Activated CD4-positive, alpha-beta memory T cell treated with anti-CD3 and anti-CD28 coated beads for 36 hours (primary cell): Measurements from ENCODE around the gene SOBP. TPM values are rescaled to one million over a fixed set of nuclear protein-coding genes. Genes with fewer than 3 reads are reported as not detected.

Experiments
- CTCF ChIA-PET: fragments of 350-600 bp; sonication (Branson Sonifier 250); formaldehyde crosslinking; loops from one replicate; lab custom pipeline; 2021; ENCODE audit warnings: antibody characterized with exemption, inconsistent platforms; lab: Charles Lee
- POLR2A ChIA-PET: fragments of 350-600 bp; sonication (Branson Sonifier 250); formaldehyde crosslinking; loops from one replicate; lab custom pipeline; 2021; ENCODE audit warnings: antibody characterized with exemption; lab: Charles Lee
- DNase-seq: peaks from one replicate; pipeline ENCODE4 v3.0.0-alpha.2; 2020
- H3K27ac Mint-ChIP-seq: one replicate; pipeline ENCODE4 v1.8.0; 2021; ENCODE audit warnings: mixed read lengths
- H3K27me3 Mint-ChIP-seq: one replicate; pipeline ENCODE4 v1.8.0; 2021; ENCODE audit warnings: mixed read lengths
- H3K36me3 Mint-ChIP-seq: one replicate; pipeline ENCODE4 v1.8.0; 2021; ENCODE audit warnings: mixed read lengths
- H3K4me1 Mint-ChIP-seq: one replicate; pipeline ENCODE4 v1.8.0; 2021; ENCODE audit warnings: low read depth, mixed read lengths
- H3K4me3 Mint-ChIP-seq: one replicate; pipeline ENCODE4 v1.8.0; 2021; ENCODE audit warnings: mild to moderate bottlenecking, mixed read lengths
- H3K9me3 Mint-ChIP-seq: one replicate; pipeline ENCODE4 v1.8.0; 2021; ENCODE audit warnings: mixed read lengths
- intact Hi-C: fragments of 100-400 bp; cut with micrococcal nuclease; formaldehyde crosslinking; loops from one replicate; pipeline ENCODE4 v1.15.1; 2023
- total RNA-seq, 2 experiments: library from RNA; stranded (reverse); gene quantifications; one replicate each; pipeline ENCODE4 v1.2.3, GENCODE V29; 2021

The SOBP gene
- total RNA-seq, 2 experiments from 2014 or later: 0.24 to 0.29 TPM

DNA sequence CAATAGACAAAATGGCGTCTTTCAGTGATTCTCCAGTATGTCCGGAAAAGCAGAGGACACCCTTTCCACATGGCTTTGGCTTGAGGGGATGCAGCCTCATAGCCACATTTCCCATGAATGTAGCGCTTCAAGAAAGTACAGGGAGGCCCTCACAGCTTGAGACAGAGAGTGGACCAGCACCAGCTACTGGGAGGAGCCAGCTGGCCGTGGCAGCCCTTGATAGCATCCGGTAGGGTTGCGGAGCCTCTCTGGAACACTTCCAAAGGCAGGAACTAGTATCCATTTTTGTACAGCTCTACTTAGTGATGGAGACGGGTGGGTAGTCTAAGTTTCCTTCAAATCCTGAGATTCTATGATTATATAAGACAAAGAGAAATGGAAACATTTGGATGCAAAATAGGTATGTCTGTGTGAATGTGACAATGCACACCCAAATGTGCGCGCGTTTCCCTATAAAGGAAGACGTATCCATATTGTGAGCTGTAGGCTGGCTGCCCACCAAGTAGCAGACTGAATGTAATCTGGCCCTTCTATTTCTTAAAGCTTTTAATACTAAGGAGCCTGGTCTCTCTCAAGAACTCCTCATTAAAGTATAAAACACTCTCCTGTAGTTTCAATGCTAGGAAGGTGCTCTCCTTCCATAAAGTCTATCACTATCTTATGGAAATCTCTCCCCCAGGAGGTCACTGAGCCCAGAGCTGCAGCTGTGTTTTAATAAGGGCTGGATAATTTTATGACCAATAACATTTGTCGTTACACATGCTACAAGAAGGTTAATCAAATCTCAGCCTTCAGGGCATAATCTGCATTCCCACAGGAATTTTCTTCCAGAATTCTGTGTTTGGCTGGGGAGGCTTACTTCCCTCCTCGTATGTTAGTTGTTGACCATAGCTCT is 74.0 kb downstream of the SOBP start:
- H3K27me3 Mint-ChIP-seq: peaks cover 15% of the 10 kb centered on the region
- H3K36me3 Mint-ChIP-seq: no peaks in the 10 kb centered on the region
- DNase-seq: no peak
- H3K9me3 Mint-ChIP-seq: no peaks in the 10 kb centered on the region
- ChIA-PET CTCF (no interaction called here), POLR2A (no interaction called here)
- intact Hi-C loops: no loop called here
- H3K27ac Mint-ChIP-seq: no peak overlapping the region
- H3K4me1 Mint-ChIP-seq: no peaks in the 10 kb centered on the region
- H3K4me3 Mint-ChIP-seq: no peak overlapping the region

DNA sequence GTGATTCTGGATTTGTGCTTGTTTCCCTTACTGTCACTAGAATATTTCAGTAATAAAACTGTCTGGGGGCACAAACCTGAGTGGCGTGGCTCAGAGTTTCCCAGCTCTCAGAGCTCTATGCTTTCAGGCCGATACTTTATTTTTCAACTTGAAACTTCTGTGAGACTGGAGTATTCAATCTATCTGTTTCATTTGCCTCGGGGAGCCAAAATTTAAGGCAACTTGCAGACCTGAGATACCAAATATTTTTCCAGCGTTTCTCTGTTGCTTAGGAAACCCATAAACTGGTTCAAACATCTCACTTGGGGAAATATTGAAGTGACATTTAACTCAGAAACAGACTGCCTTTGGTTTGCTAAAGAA is 74.7 kb downstream of the SOBP start:
- Mint-ChIP-seq H3K27me3 (peaks cover 11% of the 10 kb centered on the region), H3K9me3 (no peaks in the 10 kb centered on the region)
- CTCF ChIA-PET: no interaction called here

DNA sequence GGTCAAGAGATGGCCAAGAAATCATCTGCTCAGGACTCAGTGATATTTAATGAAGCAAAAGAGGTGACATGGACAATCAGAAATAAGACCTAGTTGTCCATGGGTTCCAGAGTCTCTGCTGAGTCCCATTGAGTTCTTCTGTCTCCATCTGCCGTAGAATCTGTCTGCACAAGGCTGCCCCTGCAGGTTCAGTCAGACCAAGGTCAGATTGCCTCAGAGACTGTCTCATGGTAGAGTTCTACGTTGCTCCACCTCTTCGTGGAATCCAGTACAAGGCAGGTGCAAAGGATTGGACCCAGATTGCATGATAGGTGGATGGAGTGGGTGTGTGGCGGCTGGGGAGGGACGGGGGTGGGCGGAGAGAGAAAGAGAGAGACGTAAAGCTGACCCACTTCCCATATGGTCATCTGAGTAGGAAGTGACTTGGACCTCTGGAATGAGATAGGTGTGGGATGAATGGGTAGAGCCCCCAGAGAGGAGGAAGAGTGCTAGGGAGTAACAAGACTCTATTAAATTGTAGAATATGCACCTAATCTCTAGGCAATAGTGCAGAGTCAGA is 75.3 kb downstream of the SOBP start:
- POLR2A ChIA-PET: no interaction called here

More for the DNA sequence above, 74.7 kb downstream of the SOBP start:
- Mint-ChIP-seq H3K27ac (no peak overlapping the region), H3K36me3 (no peaks in the 10 kb centered on the region), H3K4me1 (no peaks in the 10 kb centered on the region), H3K4me3 (no peak overlapping the region)
- intact Hi-C loops: no loop called here
- no peak for DNase-seq
- POLR2A ChIA-PET: no interaction called here

DNA sequence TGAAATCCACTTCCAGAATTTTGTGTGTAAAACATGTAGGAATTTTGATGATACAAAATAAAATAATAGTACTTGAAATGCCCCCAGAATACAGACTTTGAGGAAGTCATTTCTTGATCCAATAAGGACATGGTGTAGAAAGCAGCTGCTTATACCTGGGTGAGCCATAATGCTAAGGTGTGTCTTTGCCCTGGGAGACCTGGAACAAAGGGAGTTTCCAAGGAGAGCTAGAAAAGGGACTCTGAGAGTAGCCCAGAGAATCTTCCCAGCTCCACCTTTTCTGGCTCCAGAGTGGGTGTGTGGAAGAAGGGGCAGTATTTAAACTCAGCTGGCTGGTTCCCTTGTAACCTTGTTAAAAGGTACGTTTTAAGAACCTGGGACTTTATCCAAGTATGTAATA is 77.7 kb downstream of the SOBP start:
- Mint-ChIP-seq H3K4me3 (no peak overlapping the region), H3K27me3 (peaks cover 10% of the 10 kb centered on the region), H3K27ac (no peak overlapping the region), H3K36me3 (no peaks in the 10 kb centered on the region), H3K4me1 (no peaks in the 10 kb centered on the region), H3K9me3 (no peaks in the 10 kb centered on the region)
- CTCF ChIA-PET: no interaction called here
- DNase-seq: no peak
- intact Hi-C loops: no loop called here
- POLR2A ChIA-PET: no interaction called here

More for the DNA sequence above, 75.3 kb downstream of the SOBP start:
- no peaks in the 10 kb centered on the region for H3K36me3 Mint-ChIP-seq
- CTCF ChIA-PET: no interaction called here
- no peak overlapping the region for H3K4me3 Mint-ChIP-seq
- H3K9me3 Mint-ChIP-seq: no peaks in the 10 kb centered on the region
- intact Hi-C loops: no loop called here
- no peaks in the 10 kb centered on the region for H3K4me1 Mint-ChIP-seq
- no peak for DNase-seq
- H3K27ac Mint-ChIP-seq: no peak overlapping the region
- peaks cover 11% of the 10 kb centered on the region for H3K27me3 Mint-ChIP-seq

DNA sequence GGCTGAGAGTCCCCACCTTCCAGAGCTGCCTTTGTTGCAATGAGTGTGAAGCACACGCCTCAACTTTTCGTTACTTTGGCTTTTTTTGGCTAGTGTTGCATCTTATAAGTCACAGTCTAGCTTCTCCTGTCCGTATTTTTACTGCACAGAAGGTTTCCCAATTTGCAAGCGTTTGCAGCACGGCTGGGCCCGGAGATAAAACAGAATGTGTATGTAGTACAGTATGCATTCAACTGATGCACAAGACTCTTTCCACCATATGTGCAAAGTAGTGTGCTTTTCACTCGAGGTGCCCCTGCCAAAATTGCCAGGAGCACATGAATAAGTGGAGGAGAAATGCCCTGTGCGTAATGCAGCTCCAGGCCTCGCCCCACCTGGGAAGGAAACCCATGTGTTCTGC is 79.6 kb downstream of the SOBP start:
- H3K36me3 Mint-ChIP-seq: no peaks in the 10 kb centered on the region
- no peak overlapping the region for H3K27ac Mint-ChIP-seq
- no peak for DNase-seq
- POLR2A ChIA-PET: no interaction called here
- CTCF ChIA-PET: no interaction called here
- no peaks in the 10 kb centered on the region for H3K9me3 Mint-ChIP-seq
- no peaks in the 10 kb centered on the region for H3K4me1 Mint-ChIP-seq
- no peak overlapping the region for H3K4me3 Mint-ChIP-seq
- intact Hi-C loops: no loop called here
- H3K27me3 Mint-ChIP-seq: peaks cover 9% of the 10 kb centered on the region

DNA sequence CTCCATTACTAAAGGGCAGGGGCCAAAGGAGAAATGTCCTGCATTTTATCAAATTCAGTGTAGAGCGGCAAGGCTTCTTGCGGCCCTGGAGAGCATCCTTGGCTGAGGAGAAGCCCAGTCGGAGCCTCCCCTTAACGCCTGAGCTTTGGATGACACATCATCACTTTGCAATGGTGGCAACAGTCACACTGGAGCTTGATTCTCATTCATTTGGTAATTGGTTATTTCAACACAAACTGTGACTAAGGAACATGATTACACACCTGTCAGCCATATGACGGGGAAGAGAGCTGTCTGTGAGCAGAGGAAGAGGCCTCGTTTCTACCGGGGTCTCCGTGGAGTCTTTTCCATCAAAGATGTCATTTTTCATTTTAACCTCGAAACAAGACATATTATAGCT is 81.4 kb downstream of the SOBP start:
- H3K36me3 Mint-ChIP-seq: no peaks in the 10 kb centered on the region
- no peak overlapping the region for H3K4me3 Mint-ChIP-seq
- no peaks in the 10 kb centered on the region for H3K4me1 Mint-ChIP-seq
- H3K27ac Mint-ChIP-seq: no peak overlapping the region
- CTCF ChIA-PET: no interaction called here
- intact Hi-C loops: no loop called here
- DNase-seq: no peak
- POLR2A ChIA-PET: no interaction called here
- H3K27me3 Mint-ChIP-seq: peaks cover 7% of the 10 kb centered on the region
- H3K9me3 Mint-ChIP-seq: no peaks in the 10 kb centered on the region

DNA sequence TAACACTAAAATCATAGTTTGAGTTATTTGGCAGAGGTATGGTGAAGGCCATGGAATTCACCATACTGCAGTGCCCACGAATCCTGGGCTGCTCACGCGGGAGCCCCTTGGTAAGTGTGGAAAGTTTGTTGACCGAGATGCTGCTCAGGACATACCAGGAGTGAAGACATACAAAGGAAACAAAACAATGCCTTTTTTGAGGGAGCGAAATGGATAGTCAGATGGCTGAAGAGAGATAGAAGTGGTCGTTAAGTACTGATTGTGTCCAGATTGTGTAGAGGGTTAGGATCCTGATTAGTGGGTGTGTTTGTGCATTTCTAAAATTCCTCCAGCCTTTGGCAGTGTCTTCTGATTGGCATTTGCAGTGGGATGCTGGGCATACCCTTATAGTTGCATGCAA is 83.0 kb downstream of the SOBP start:
- H3K36me3 Mint-ChIP-seq: no peaks in the 10 kb centered on the region
- intact Hi-C loops: no loop called here
- no peak overlapping the region for H3K4me3 Mint-ChIP-seq
- ChIA-PET CTCF (no interaction called here), POLR2A (no interaction called here)
- no peaks in the 10 kb centered on the region for H3K9me3 Mint-ChIP-seq
- no peaks in the 10 kb centered on the region for H3K4me1 Mint-ChIP-seq
- H3K27me3 Mint-ChIP-seq: peaks cover 9% of the 10 kb centered on the region
- no peak for DNase-seq
- H3K27ac Mint-ChIP-seq: no peak overlapping the region

DNA sequence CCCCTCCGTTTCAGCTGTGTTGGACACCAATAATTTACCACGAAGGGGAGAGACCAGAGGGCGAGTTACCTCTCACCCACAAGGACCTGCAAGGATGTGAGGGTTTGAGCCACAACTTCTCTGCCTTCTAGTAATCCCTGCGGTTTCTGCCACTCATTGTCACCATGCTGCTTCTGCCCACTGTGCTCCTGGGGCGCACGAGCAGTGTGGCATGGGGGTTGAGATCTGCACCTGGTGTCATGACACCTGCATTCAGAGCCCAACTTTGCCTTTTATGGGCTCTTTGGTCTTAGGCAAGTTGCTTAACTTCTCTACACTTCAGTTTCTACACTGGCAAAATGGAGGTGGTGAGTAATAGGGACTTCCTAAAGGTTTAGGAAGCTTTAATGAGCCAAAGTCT is 84.9 kb downstream of the SOBP start:
- no peak overlapping the region for H3K27ac Mint-ChIP-seq
- H3K4me1 Mint-ChIP-seq: no peaks in the 10 kb centered on the region
- intact Hi-C loops: no loop called here
- no peak overlapping the region for H3K4me3 Mint-ChIP-seq
- ChIA-PET CTCF (no interaction called here), POLR2A (no interaction called here)
- no peaks in the 10 kb centered on the region for H3K36me3 Mint-ChIP-seq
- no peaks in the 10 kb centered on the region for H3K9me3 Mint-ChIP-seq
- H3K27me3 Mint-ChIP-seq: peaks cover 9% of the 10 kb centered on the region
- no peak for DNase-seq

DNA sequence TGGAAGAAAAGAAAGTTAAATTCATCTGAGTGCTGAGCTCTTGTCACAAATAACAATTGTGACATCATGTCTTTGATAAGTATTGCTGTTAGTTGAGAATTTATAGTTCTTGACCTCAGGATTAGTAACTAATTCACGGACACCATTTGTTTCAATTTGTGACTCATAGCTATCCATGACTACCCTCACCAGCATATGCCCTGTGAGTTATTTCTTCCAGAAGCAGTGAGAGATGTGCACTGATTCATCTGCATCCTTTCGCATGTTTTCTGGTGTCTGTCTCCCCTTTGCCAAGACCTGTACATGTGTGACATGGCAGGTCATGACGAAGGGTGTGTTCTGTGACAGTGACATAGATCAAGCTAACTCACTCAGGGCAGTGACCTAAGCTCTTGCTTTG is 86.9 kb downstream of the SOBP start:
- DNase-seq: no peak
- no peaks in the 10 kb centered on the region for H3K36me3 Mint-ChIP-seq
- H3K4me1 Mint-ChIP-seq: no peaks in the 10 kb centered on the region
- H3K27ac Mint-ChIP-seq: no peak overlapping the region
- ChIA-PET POLR2A (no interaction called here), CTCF (interaction anchor here (0.6 kb wide), 1 partner anchor 24 kb away, joined by 3 read pairs; no protein-coding TSS in a partner anchor)
- H3K4me3 Mint-ChIP-seq: no peak overlapping the region
- H3K27me3 Mint-ChIP-seq: peaks cover 13% of the 10 kb centered on the region
- H3K9me3 Mint-ChIP-seq: no peaks in the 10 kb centered on the region
- intact Hi-C loops: no loop called here

DNA sequence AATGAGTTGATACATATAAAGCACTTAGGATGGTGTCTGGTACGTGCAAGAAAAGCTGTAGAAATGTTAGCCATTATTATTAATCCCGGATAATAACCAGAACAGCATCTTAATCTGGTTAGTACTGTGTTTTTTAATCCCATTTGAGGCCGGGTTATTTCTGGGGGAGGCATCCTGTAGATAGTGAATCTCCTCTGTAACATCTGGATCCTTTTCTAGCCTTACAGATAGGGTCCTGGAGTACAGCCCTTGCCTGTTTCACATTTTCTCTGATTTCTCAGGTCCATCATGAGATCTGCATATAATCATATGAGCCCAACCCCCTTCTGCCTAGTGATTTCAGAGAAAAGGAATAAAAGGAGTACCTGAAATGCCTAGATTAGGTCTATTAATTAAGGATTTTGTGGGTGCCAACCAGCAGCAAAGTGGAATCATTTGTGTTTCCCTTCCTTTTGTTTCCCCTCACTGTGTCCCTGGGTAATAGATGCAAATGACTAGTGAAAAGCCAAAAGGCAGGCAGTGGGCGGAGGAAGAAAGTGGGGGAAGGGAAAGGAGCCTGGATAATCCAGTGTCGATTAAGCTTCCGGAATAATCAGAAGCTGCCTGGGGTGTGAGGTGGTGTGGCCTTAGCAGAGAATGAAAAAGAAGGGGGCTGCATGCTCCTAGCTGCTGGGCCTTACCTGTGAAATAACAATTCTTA is 88.9 kb downstream of the SOBP start:
- Mint-ChIP-seq H3K4me3 (no peak overlapping the region), H3K36me3 (no peaks in the 10 kb centered on the region), H3K9me3 (no peaks in the 10 kb centered on the region), H3K27ac (no peak overlapping the region), H3K4me1 (no peaks in the 10 kb centered on the region), H3K27me3 (peaks cover 17% of the 10 kb centered on the region)
- POLR2A ChIA-PET: no interaction called here
- CTCF ChIA-PET: interaction anchor here (0.6 kb wide), 1 partner anchor 17 kb away, joined by 3 read pairs; no protein-coding TSS in a partner anchor
- no peak for DNase-seq
- intact Hi-C loops: no loop called here

DNA sequence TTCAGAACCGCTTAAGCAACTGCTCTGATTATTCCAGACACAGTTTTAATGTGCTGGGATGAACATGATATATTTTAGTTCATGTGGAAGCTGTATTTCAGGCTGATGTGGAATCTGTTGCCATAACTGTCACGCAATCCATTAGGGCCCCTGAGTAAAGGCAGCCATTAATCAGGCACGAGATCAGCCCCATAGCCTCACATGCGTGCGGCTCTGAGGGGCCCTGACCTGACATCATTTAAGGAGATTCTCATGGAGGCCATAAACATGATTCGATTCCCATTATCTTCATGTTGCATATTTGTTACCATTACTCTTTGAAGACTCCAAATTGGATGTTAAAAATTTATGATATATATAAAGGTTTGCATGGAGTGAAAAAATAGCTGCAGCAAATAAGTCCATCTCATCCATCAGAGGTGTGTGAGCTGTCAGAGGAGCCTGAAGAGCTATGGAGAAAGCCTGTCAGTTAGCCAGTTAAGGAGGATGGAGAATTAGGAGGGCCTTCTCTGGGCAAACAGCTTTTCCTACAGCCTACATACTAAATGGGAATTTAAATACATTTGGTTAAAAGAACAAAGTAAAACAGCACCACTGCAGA is 89.6 kb downstream of the SOBP start:
- Mint-ChIP-seq H3K27ac (no peak overlapping the region), H3K4me3 (no peak overlapping the region), H3K36me3 (no peaks in the 10 kb centered on the region), H3K4me1 (no peaks in the 10 kb centered on the region), H3K9me3 (no peaks in the 10 kb centered on the region), H3K27me3 (peaks cover 17% of the 10 kb centered on the region)
- DNase-seq: no peak
- CTCF ChIA-PET: no interaction called here
- intact Hi-C loops: no loop called here
- POLR2A ChIA-PET: no interaction called here

DNA sequence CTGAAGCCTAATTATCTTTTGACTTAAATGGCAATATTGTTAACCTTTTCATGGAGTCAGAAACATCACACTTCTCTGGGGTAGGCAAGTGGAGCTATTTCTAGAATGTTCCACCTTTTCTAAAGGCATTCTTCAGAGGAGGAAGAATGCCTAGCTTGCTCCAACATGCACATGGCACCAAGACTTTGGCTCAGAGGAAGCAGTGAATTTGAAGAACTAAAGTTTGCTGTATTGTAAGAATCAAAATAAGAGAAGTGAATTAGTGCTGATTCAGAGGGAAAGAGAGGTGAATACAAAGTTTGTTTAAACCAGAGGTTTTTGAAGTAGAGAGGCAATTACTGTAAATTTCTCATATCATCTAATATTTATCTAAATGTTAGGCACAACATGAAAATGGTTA is 92.2 kb downstream of the SOBP start:
- no peak for DNase-seq
- CTCF ChIA-PET: no interaction called here
- no peaks in the 10 kb centered on the region for H3K36me3 Mint-ChIP-seq
- peaks cover 9% of the 10 kb centered on the region for H3K27me3 Mint-ChIP-seq
- H3K4me1 Mint-ChIP-seq: no peaks in the 10 kb centered on the region
- intact Hi-C loops: no loop called here
- H3K9me3 Mint-ChIP-seq: no peaks in the 10 kb centered on the region
- POLR2A ChIA-PET: no interaction called here
- H3K4me3 Mint-ChIP-seq: no peak overlapping the region
- H3K27ac Mint-ChIP-seq: no peak overlapping the region
